ENCODE measurements around the gene APBB3. TPM values are rescaled to one million over a fixed set of nuclear protein-coding genes. Genes with fewer than 3 reads are reported as not detected.

APBB3 gene
- total and polyA plus RNA-seq, 9 of the 15 experiments (the other 6 are each of a cell fraction or from before 2014, with no cell fraction given) = 0.17 to 24.3 (median 9.5) TPM

DNA sequence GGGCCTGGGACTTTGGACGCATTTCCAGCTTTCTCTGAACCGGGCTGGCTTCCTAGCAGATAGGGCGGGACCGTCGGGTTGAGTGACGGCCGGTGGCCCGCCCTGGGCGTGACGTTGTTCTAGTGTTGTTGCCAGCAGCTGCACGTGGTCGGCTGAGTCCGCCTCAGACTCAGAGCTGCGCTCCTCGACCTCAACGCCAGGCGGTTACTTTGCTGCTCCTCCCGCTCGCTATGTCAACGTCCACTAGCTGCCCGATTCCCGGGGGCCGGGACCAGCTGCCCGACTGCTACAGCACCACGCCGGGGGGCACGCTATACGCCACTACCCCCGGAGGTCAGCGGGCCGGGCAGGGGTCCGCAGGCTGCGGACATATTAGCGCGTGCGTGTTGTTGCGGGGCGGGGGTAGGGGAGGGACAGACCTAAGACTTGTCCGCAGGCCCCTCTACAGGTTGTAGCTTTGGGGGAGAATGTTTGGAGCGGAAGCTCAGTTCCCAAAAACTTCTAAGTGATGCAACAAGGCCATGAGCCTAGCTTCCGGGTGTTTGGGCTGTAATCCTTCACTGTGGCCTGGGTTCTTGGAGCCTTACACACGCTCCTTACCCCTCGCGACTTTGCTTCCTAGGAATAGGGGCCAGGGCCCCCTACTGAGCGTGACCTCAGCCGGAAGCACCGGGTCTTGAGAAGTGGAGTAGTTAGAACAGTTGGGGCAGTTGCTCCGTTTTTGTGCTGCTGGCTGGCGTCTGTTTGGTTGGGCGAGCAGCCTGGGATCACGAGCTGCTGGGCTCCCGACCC, 16.7 kb downstream of the APBB3 start, which contains the start of gene EIF4EBP3 (continued):
- TF ChIP-seq, protein P1, sequence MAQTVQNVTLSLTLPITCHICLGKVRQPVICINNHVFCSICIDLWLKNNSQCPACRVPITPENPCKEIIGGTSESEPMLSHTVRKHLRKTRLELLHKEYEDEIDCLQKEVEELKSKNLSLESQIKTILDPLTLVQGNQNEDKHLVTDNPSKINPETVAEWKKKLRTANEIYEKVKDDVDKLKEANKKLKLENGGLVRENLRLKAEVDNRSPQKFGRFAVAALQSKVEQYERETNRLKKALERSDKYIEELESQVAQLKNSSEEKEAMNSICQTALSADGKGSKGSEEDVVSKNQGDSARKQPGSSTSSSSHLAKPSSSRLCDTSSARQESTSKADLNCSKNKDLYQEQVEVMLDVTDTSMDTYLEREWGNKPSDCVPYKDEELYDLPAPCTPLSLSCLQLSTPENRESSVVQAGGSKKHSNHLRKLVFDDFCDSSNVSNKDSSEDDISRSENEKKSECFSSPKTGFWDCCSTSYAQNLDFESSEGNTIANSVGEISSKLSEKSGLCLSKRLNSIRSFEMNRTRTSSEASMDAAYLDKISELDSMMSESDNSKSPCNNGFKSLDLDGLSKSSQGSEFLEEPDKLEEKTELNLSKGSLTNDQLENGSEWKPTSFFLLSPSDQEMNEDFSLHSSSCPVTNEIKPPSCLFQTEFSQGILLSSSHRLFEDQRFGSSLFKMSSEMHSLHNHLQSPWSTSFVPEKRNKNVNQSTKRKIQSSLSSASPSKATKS (CRISPR knock-in tag; IDR thresholded peaks at IDR 0.05) = no peak
- no peak for TF ChIP-seq FUS (optimal IDR thresholded peaks at IDR 0.05; ENCODE audit: low read depth, low read length)
- TF ChIP-seq KDM5B (IDR thresholded peaks at IDR 0.05; ENCODE audit: insufficient replicate concordance, low read depth, low read length) = peak; percentile 52
- TF ChIP-seq, protein P2, sequence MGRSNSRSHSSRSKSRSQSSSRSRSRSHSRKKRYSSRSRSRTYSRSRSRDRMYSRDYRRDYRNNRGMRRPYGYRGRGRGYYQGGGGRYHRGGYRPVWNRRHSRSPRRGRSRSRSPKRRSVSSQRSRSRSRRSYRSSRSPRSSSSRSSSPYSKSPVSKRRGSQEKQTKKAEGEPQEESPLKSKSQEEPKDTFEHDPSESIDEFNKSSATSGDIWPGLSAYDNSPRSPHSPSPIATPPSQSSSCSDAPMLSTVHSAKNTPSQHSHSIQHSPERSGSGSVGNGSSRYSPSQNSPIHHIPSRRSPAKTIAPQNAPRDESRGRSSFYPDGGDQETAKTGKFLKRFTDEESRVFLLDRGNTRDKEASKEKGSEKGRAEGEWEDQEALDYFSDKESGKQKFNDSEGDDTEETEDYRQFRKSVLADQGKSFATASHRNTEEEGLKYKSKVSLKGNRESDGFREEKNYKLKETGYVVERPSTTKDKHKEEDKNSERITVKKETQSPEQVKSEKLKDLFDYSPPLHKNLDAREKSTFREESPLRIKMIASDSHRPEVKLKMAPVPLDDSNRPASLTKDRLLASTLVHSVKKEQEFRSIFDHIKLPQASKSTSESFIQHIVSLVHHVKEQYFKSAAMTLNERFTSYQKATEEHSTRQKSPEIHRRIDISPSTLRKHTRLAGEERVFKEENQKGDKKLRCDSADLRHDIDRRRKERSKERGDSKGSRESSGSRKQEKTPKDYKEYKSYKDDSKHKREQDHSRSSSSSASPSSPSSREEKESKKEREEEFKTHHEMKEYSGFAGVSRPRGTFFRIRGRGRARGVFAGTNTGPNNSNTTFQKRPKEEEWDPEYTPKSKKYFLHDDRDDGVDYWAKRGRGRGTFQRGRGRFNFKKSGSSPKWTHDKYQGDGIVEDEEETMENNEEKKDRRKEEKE (IDR thresholded peaks at IDR 0.05; ENCODE audit: borderline replicate concordance in 1 of 2, control insufficient read depth in 1 of 2, low read depth in 2 of 2, low read length in 1 of 2) = no peak
- peak; percentile 66; the same call in 1 of the 2 replicates for TF ChIP-seq POLR2AphosphoS2 (IDR thresholded peaks at IDR 0.05; ENCODE audit: low read length)
- TF ChIP-seq RUNX1 (IDR thresholded peaks at IDR 0.05; ENCODE audit: low read depth) = no peak
- peak in 1 of 2 experiments; percentile 26; a peak in 1 of 4 replicates for TF ChIP-seq RCOR1 (IDR thresholded peaks at IDR 0.05; ENCODE audit: borderline replicate concordance in 1 of 2, low read depth in 2 of 2, low read length in 2 of 2)
- no peak for TF ChIP-seq KDM4B (IDR thresholded peaks at IDR 0.05; ENCODE audit: borderline replicate concordance in 2 of 2, low read depth in 1 of 2)
- no peak for TF ChIP-seq IFI16 (CRISPR knock-in tag; IDR thresholded peaks at IDR 0.05)
- TF ChIP-seq KLF13 (tag; IDR thresholded peaks at IDR 0.05; ENCODE audit: borderline replicate concordance, low read depth) = no peak
- TF ChIP-seq BRD4 (IDR thresholded peaks at IDR 0.05) = 0 out of 2 replicates have a peak, but pooled peaks have one; percentile 34
- TF ChIP-seq ZNF696 (CRISPR knock-in tag; conservative IDR thresholded peaks at IDR 0.05) = no peak
- TF ChIP-seq NR2C2 (CRISPR knock-in tag; IDR thresholded peaks at IDR 0.05) = no peak
- TF ChIP-seq NR2C2 (tag; IDR thresholded peaks at IDR 0.05) = peak; percentile 60; the same call in 1 of the 2 replicates
- TF ChIP-seq MCM5 (IDR thresholded peaks at IDR 0.05; ENCODE audit: low read depth) = no peak
- 0 out of 2 replicates have a peak, but pooled peaks have one; percentile 70 for TF ChIP-seq ZNF589 (CRISPR knock-in tag; IDR thresholded peaks at IDR 0.05; ENCODE audit: low read depth)
- TF ChIP-seq GATAD2A (IDR thresholded peaks at IDR 0.05) = no peak
- TF ChIP-seq ZNF282 (CRISPR knock-in tag; IDR thresholded peaks at IDR 0.05) = no peak
- TF ChIP-seq, protein P3, sequence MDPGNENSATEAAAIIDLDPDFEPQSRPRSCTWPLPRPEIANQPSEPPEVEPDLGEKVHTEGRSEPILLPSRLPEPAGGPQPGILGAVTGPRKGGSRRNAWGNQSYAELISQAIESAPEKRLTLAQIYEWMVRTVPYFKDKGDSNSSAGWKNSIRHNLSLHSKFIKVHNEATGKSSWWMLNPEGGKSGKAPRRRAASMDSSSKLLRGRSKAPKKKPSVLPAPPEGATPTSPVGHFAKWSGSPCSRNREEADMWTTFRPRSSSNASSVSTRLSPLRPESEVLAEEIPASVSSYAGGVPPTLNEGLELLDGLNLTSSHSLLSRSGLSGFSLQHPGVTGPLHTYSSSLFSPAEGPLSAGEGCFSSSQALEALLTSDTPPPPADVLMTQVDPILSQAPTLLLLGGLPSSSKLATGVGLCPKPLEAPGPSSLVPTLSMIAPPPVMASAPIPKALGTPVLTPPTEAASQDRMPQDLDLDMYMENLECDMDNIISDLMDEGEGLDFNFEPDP (CRISPR knock-in tag; IDR thresholded peaks at IDR 0.05) = 0 out of 2 replicates have a peak, but pooled peaks have one; percentile 37
- no peak for TF ChIP-seq ATF1 (CRISPR knock-in tag; IDR thresholded peaks at IDR 0.05)
- peak; percentile 93 for TF ChIP-seq ATF1 (tag; IDR thresholded peaks at IDR 0.05)
- peak; percentile 34 for TF ChIP-seq CCNT2 (IDR thresholded peaks at IDR 0.05; ENCODE audit: borderline replicate concordance, extremely low read depth, insufficient read length, low read depth, low read length)

Measured in K562 (cell line).